Measurements from ENCODE around the gene ANKRD11. TPM values are rescaled to one million over a fixed set of nuclear protein-coding genes. Genes with fewer than 3 reads are reported as not detected.
"Not testable (repeated sequence)": the region's sequence is repeated elsewhere in the genome, so short reads cannot be mapped to it uniquely, and the experiment has no call there.

Gene ANKRD11
- total and polyA plus RNA-seq, 9 donors: 52.1 to 188 (median 109) TPM

DNA sequence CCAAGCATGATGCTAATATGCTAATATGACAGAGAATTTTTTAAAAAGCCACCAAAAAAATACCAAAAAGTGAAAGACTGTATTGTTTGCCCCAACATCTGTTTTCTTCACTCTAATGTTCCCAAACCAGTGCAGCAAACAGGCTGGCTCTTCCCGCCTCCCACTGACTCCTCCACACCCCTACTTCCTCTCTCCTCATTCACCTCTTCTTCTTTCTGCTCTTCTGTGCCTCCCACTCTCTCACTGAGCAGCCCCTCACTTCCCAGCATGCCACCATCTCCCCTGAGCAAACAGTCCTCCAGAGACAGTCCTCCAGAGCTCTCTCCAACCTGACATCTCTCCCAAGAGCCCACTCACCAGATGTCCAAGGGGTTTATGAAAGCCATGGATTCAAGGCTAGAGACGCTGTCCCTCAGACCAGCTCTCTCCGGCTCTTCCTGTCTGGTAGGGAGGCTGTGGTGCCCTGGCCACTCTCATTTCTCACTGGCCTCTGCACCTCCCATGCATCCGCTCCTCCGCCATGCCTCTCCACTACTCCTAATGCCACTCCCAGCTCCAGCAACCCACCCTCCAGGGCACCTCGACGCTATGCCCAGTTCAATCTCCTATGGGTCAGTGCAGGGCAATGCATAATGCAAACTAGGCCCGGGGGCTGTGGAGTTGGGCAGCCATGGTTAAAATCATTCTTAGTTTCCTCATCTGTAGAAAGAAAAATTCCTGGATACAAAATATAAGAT is 52.9 kb downstream of the ANKRD11 start:
- 85 to 93% (median 89%) methylated on average over 8 of the region's 8 CpGs for WGBS, 3 donors
- H3K27ac ChIP-seq: no peak overlapping the region

DNA sequence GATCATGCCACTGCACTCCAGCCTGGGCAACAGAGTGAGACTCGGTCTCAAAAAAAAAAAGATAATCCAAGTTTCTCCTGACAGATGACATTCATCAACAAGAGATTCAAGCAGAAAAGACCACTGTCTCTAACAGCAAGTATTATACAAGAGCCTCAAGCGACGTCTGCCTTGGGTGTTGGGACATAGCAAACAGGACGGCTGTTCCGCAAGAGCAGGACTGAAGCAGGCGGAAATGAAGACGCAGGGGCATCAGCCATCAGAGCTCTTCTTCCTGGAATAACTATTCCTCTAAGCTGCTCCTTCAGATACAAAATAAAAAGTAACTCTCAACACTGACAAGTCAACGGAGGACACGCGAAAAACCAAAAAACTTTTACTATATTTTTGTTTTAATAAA is 54.0 kb downstream of the ANKRD11 start:
- DNase-seq: no peak
- no peaks in the 10 kb centered on the region for H3K36me3 ChIP-seq
- intact Hi-C loops (cut with DNase I): no loop called here
- peaks cover 23% of the 10 kb centered on the region for H3K4me1 ChIP-seq (ENCODE audit: insufficient read depth)
- H3K9me3 ChIP-seq: no peaks in the 10 kb centered on the region
- WGBS, 3 donors: 84 to 89% (median 88%) methylated on average over 10 of the region's 10 CpGs
- no peak overlapping the region for H3K4me3 ChIP-seq
- no peak for TF ChIP-seq EP300 (IDR thresholded peaks at IDR 0.05)
- TF ChIP-seq, protein P1, sequence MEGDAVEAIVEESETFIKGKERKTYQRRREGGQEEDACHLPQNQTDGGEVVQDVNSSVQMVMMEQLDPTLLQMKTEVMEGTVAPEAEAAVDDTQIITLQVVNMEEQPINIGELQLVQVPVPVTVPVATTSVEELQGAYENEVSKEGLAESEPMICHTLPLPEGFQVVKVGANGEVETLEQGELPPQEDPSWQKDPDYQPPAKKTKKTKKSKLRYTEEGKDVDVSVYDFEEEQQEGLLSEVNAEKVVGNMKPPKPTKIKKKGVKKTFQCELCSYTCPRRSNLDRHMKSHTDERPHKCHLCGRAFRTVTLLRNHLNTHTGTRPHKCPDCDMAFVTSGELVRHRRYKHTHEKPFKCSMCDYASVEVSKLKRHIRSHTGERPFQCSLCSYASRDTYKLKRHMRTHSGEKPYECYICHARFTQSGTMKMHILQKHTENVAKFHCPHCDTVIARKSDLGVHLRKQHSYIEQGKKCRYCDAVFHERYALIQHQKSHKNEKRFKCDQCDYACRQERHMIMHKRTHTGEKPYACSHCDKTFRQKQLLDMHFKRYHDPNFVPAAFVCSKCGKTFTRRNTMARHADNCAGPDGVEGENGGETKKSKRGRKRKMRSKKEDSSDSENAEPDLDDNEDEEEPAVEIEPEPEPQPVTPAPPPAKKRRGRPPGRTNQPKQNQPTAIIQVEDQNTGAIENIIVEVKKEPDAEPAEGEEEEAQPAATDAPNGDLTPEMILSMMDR (IDR thresholded peaks at IDR 0.05): no peak
- TF ChIP-seq POLR2A (IDR thresholded peaks at IDR 0.05): no peak
- H3K27me3 ChIP-seq: no peaks in the 10 kb centered on the region
- H3K27ac ChIP-seq: no peak overlapping the region

More for the DNA sequence above, 52.9 kb downstream of the ANKRD11 start:
- Histone ChIP-seq H3K27me3 (no peaks in the 10 kb centered on the region), H3K9me3 (no peaks in the 10 kb centered on the region), H3K4me1 (ENCODE audit: insufficient read depth) (peaks cover 18% of the 10 kb centered on the region), H3K4me3 (no peak overlapping the region), H3K36me3 (no peaks in the 10 kb centered on the region)
- no peak for DNase-seq
- intact Hi-C loops (cut with DNase I): no loop called here
- TF ChIP-seq EP300 (IDR thresholded peaks at IDR 0.05): no peak
- no peak for TF ChIP-seq POLR2A (IDR thresholded peaks at IDR 0.05)

- intact Hi-C loops (cut with DNase I); DNase-seq: not testable (repeated sequence)
Measured at GRCh38 chr16:89435059-89435458, 55.3 kb downstream of the ANKRD11 start.

GRCh38 chr16:89434490-89434889 is 55.9 kb downstream of the ANKRD11 start:
- H3K4me1 ChIP-seq (ENCODE audit: insufficient read depth): peaks cover 27% of the 10 kb centered on the region
- TF ChIP-seq POLR2A (IDR thresholded peaks at IDR 0.05) (no peak), EP300 (IDR thresholded peaks at IDR 0.05) (no peak)
- TF ChIP-seq, protein P1 (IDR thresholded peaks at IDR 0.05): no peak
- H3K27me3 ChIP-seq: no peaks in the 10 kb centered on the region
- no peaks in the 10 kb centered on the region for H3K36me3 ChIP-seq
- WGBS, 3 donors: 74 to 83% (median 78%) methylated on average over 8 of the region's 8 CpGs
- H3K4me3 ChIP-seq: no peak overlapping the region
- DNase-seq: no peak
- no peaks in the 10 kb centered on the region for H3K9me3 ChIP-seq
- no peak overlapping the region for H3K27ac ChIP-seq
- intact Hi-C loops (cut with DNase I): no loop called here

More at GRCh38 chr16:89435059-89435458, 55.3 kb downstream of the ANKRD11 start:
- 90 to 94% (median 91%) methylated on average over 5 of the region's 5 CpGs for WGBS, 3 donors
- not testable (repeated sequence) for H3K9me3 ChIP-seq, H3K4me3 ChIP-seq, H3K36me3 ChIP-seq, H3K27ac ChIP-seq, H3K27me3 ChIP-seq
- peaks cover 27% of the 10 kb centered on the region for H3K4me1 ChIP-seq (ENCODE audit: insufficient read depth)

GRCh38 chr16:89433363-89433984 is 56.9 kb downstream of the ANKRD11 start:
- DNase-seq; H3K36me3 ChIP-seq; H3K27me3 ChIP-seq; H3K4me3 ChIP-seq; H3K9me3 ChIP-seq; H3K27ac ChIP-seq; intact Hi-C loops (cut with DNase I): not testable (repeated sequence)
- WGBS, 3 donors: 93 to 95% (median 94%) methylated on average over 22 of the region's 22 CpGs
- H3K4me1 ChIP-seq (ENCODE audit: insufficient read depth): peaks cover 25% of the 10 kb centered on the region

DNA sequence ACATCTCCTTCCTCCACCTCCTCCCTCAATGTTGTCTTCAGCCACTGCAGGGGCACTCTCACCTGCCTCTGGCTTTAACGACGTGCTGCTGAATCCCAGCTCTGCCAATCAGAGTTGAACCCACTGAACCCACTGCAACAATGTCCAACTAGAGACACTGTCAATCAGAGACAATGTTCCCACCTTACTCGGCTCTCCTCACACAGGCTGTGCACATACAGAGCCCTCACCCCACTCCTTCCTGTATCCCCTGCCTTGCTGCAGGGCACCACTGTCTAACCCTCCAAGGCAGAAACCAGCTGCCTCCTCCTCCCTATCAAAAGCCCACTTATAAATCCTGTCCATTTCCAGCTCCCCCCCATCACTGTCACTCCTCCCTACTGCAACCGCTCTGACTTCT is 58.7 kb downstream of the ANKRD11 start:
- Histone ChIP-seq H3K27me3 (no peaks in the 10 kb centered on the region), H3K4me3 (no peak overlapping the region), H3K9me3 (no peaks in the 10 kb centered on the region), H3K4me1 (ENCODE audit: insufficient read depth) (peaks cover 14% of the 10 kb centered on the region), H3K27ac (no peak overlapping the region), H3K36me3 (no peaks in the 10 kb centered on the region)
- WGBS, 3 donors: 37 to 51% (median 43%) methylated on average over 4 of the region's 4 CpGs
- intact Hi-C loops (cut with DNase I): no loop called here
- TF ChIP-seq EP300 (IDR thresholded peaks at IDR 0.05): no peak
- TF ChIP-seq POLR2A (IDR thresholded peaks at IDR 0.05): no peak
- TF ChIP-seq, protein P1 (IDR thresholded peaks at IDR 0.05): no peak
- DNase-seq: no peak
